ACC112 (cell line): ENCODE measurements around the gene TPRG1.

Experiments used
- H2AFZ ChIP-seq: fragments of 200-600 bp; sonication (generic); one replicate; pipeline ENCODE4 v1.6.0; 2017; ENCODE audit warnings: antibody characterized with exemption, low read length; ENCODE audit not compliant: unreplicated experiment
- H3K27ac ChIP-seq: fragments of 200-600 bp; sonication (generic); 2 replicates; pipeline ENCODE4 v1.5.1; 2014; ENCODE audit warnings: low read depth, mild to moderate bottlenecking, antibody characterized with exemption, low read length, moderate library complexity
- H3K27me3 ChIP-seq: fragments of 200-600 bp; sonication (generic); 2 replicates; pipeline ENCODE4 v1.6.1; 2014; ENCODE audit warnings: mild to moderate bottlenecking, antibody characterized with exemption, low read length, moderate library complexity, mixed read lengths; ENCODE audit not compliant: insufficient read depth
- H3K36me3 ChIP-seq: fragments of 200-600 bp; sonication (generic); 2 replicates; pipeline ENCODE4 v1.6.1; 2016; ENCODE audit warnings: mild to moderate bottlenecking, antibody characterized with exemption, low read length, moderate library complexity, mixed read lengths; ENCODE audit not compliant: insufficient read depth
- H3K4me1 ChIP-seq: fragments of 200-600 bp; sonication (generic); one replicate; pipeline ENCODE4 v1.6.1; 2016; ENCODE audit warnings: low read length, mixed read lengths; ENCODE audit not compliant: insufficient read depth, unreplicated experiment, control insufficient read depth
- H3K4me3 ChIP-seq: fragments of 200-600 bp; sonication (generic); 2 replicates; pipeline ENCODE4 v1.5.1; 2014; ENCODE audit warnings: mild to moderate bottlenecking, low read depth, low read length
- H3K79me2 ChIP-seq: fragments of 200-600 bp; sonication (generic); one replicate; pipeline ENCODE4 v1.6.0; 2016; ENCODE audit warnings: low read length; ENCODE audit not compliant: control insufficient read depth, unreplicated experiment, insufficient read depth

Gene TPRG1

DNA sequence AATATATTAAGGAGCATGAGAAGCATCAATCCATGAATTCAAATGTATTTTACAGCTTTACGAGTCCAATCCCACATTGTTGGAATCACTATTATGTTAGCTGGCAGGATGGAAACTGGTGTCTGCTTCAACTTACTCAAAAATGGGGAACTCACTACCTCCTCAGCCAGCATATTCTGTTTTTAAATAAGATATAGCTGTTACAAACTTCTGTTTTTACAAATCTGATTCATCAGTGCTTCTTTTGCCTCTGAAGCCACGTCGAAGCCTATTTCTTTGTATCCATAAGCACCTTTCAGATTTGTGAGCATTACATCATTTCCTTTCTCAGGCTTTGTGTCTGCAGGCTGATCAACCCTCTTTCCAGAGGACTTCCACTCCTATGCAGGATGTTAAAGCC lies 105.9 kb downstream of the TPRG1 start:
- Histone ChIP-seq H2AFZ (no peak overlapping the region), H3K27me3 (no peaks in the 10 kb centered on the region), H3K36me3 (no peaks in the 10 kb centered on the region), H3K27ac (no peak overlapping the region), H3K4me1 (peaks cover 14% of the 10 kb centered on the region), H3K79me2 (no peaks in the 10 kb centered on the region), H3K4me3 (no peak overlapping the region)

- H3K27ac ChIP-seq, result no peak overlapping the region
- H3K4me1 ChIP-seq, result peaks cover 14% of the 10 kb centered on the region
- H3K36me3 ChIP-seq, result no peaks in the 10 kb centered on the region
- no peak overlapping the region for H2AFZ ChIP-seq
- no peaks in the 10 kb centered on the region for H3K27me3 ChIP-seq
- no peaks in the 10 kb centered on the region for H3K79me2 ChIP-seq
- H3K4me3 ChIP-seq, result no peak overlapping the region
Measured at GRCh38 chr3:189278221-189278620, 106.5 kb downstream of the TPRG1 start.

- Histone ChIP-seq H3K27ac (no peak overlapping the region), H3K4me1 (peaks cover 2% of the 10 kb centered on the region), H2AFZ (no peak overlapping the region), H3K27me3 (no peaks in the 10 kb centered on the region), H3K79me2 (no peaks in the 10 kb centered on the region), H3K36me3 (no peaks in the 10 kb centered on the region), H3K4me3 (no peak overlapping the region)
Measured at GRCh38 chr3:189282189-189282588, 110.4 kb downstream of the TPRG1 start.

- no peak overlapping the region for H2AFZ ChIP-seq
- H3K4me1 ChIP-seq, result no peaks in the 10 kb centered on the region
- no peaks in the 10 kb centered on the region for H3K79me2 ChIP-seq
Measured at GRCh38 chr3:189282741-189283140, 111.0 kb downstream of the TPRG1 start.

DNA sequence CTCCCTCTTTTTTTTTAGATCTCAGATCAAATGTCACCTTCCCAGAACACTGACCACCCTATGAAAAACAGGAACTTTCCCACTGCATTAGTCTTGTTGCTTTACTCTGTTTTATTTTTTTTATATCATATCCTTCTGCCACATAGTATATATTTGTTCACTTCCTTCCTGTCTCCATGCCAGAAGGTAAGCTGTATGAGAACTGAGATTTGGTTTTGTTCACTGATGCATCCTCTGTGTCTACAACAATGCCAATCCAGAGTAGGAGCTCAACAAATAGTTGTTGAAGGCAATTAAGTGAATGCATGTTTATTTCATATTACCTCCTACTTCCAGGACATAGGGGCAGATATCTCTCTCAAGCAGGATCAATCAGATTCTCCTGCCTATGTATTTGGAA lies 114.4 kb downstream of the TPRG1 start:
- Histone ChIP-seq H3K4me1 (no peaks in the 10 kb centered on the region), H3K4me3 (no peak overlapping the region), H3K27ac (no peak overlapping the region), H3K79me2 (no peaks in the 10 kb centered on the region), H3K27me3 (no peaks in the 10 kb centered on the region), H2AFZ (no peak overlapping the region), H3K36me3 (no peaks in the 10 kb centered on the region)

More at GRCh38 chr3:189282741-189283140, 111.0 kb downstream of the TPRG1 start:
- H3K36me3 ChIP-seq, result no peaks in the 10 kb centered on the region
- no peaks in the 10 kb centered on the region for H3K27me3 ChIP-seq
- no peak overlapping the region for H3K4me3 ChIP-seq
- H3K27ac ChIP-seq, result no peak overlapping the region

GRCh38 chr3:189286916-189287315 lies 115.1 kb downstream of the TPRG1 start:
- Histone ChIP-seq H3K79me2 (no peaks in the 10 kb centered on the region), H3K27me3 (no peaks in the 10 kb centered on the region), H3K27ac (no peak overlapping the region), H3K4me3 (no peak overlapping the region), H3K4me1 (no peaks in the 10 kb centered on the region), H3K36me3 (no peaks in the 10 kb centered on the region), H2AFZ (no peak overlapping the region)

DNA sequence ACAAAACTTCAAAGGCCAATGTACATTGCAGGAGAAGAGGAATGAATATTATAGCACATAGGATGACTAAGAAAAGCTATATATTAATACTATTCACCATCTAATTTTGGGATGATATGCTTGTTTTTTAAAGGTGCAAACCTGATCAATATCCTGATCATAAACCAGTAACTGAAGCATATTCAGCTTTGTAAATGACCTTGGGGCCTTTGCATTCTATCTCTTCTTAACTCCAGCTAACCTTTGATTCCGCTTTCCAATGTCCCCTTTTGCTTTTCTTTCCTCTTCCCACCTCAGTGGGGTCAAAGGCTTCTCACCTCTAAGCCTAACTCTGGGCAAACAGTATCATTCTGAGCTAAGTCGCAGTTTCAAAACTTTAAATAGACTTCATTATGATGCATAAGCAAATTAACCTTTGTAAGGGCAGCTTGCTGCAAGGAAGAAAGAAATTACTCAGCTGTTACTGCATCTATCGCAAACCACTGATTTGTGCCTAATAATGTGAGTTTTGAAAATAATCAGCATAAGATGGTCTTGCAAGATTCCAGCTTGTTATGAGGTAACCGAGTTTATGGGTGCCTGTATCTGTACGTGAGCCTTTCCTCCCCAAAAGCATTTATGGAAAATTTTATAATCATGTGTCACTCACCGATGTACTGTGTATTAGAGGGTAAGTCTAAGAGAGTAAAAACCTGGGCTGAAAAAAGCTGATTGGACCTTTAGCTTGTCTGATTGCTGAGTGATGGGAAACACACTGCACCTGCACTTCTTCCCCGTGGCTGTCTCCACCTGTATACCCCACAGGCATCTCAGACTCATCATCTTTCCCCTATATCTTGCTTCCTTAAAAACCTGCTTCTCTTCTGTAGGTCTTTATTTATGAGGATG lies 116.8 kb downstream of the TPRG1 start:
- H3K79me2 ChIP-seq, result no peaks in the 10 kb centered on the region

DNA sequence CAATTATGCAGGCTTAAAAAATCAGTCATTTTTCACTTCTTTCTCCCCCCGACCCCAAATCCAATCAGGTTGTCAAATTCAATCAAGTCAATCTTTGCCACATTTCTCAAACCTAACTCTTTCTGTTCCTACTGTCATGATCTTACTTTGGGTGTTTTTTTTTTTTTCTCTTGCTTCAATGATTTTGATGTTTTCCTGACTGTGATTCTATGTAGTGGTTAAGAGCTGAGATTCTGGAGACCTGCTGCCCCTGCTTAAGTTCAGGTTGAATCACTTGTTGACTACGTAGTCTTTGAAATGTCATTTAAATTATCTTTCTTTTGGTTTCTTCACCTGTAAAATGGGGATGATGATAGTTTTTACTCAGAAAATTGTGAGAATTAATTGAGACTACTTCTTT lies 117.5 kb downstream of the TPRG1 start:
- H3K4me3 ChIP-seq, result no peak overlapping the region
- no peaks in the 10 kb centered on the region for H3K4me1 ChIP-seq
- no peak overlapping the region for H3K27ac ChIP-seq

More for the DNA sequence above, 116.8 kb downstream of the TPRG1 start:
- no peaks in the 10 kb centered on the region for H3K4me1 ChIP-seq
- H2AFZ ChIP-seq, result no peak overlapping the region
- no peak overlapping the region for H3K27ac ChIP-seq
- H3K4me3 ChIP-seq, result no peak overlapping the region
- no peaks in the 10 kb centered on the region for H3K36me3 ChIP-seq
- no peaks in the 10 kb centered on the region for H3K27me3 ChIP-seq

GRCh38 chr3:189292667-189293484 lies 121.1 kb downstream of the TPRG1 start:
- H3K27ac ChIP-seq, result no peak overlapping the region
- no peak overlapping the region for H2AFZ ChIP-seq

More for the DNA sequence above, 117.5 kb downstream of the TPRG1 start:
- no peaks in the 10 kb centered on the region for H3K36me3 ChIP-seq
- no peak overlapping the region for H2AFZ ChIP-seq
- H3K79me2 ChIP-seq, result no peaks in the 10 kb centered on the region
- H3K27me3 ChIP-seq, result no peaks in the 10 kb centered on the region

GRCh38 chr3:189294649-189295048 lies 122.9 kb downstream of the TPRG1 start:
- H3K27me3 ChIP-seq, result no peaks in the 10 kb centered on the region
- H2AFZ ChIP-seq, result no peak overlapping the region
- no peaks in the 10 kb centered on the region for H3K36me3 ChIP-seq
- no peak overlapping the region for H3K27ac ChIP-seq
- H3K4me3 ChIP-seq, result no peak overlapping the region
- no peaks in the 10 kb centered on the region for H3K79me2 ChIP-seq
- H3K4me1 ChIP-seq, result no peaks in the 10 kb centered on the region

More at GRCh38 chr3:189292667-189293484, 121.1 kb downstream of the TPRG1 start:
- Histone ChIP-seq H3K36me3 (no peaks in the 10 kb centered on the region), H3K79me2 (no peaks in the 10 kb centered on the region), H3K4me1 (no peaks in the 10 kb centered on the region), H3K27me3 (no peaks in the 10 kb centered on the region), H3K4me3 (no peak overlapping the region)
